Muscle of arm (tissue), 12 donors: ENCODE results near the gene ABCC3. TPM values are rescaled to one million over a fixed set of nuclear protein-coding genes. Genes with fewer than 3 reads are reported as not detected.

Source experiments
- DNase-seq: peaks from one replicate; pipeline ENCODE4 v3.0.0-alpha.2; 2013
- polyA plus RNA-seq, 12 donors: library from polyadenylated mRNA; unstranded; fragments of 120-200 nt; gene quantifications; one replicate each; pipeline ENCODE4 v1.2.1, GENCODE V29; 2013; ENCODE audit not compliant: insufficient read length in 12 of 12

ABCC3 gene
- polyA plus RNA-seq, 12 donors = 0.32 to 40.4 (median 0.67) TPM; not detected in 1

- DNase-seq = no peak
These were observed 49.6 kb downstream of the ABCC3 start for GRCh38 chr17:50684288-50684611.

- DNase-seq = no peak
These were observed 50.1 kb downstream of the ABCC3 start for GRCh38 chr17:50684612-50685333.

GRCh38 chr17:50685334-50685665, 50.6 kb downstream of the ABCC3 start:
- DNase-seq = no peak

- DNase-seq = no peak
These were observed 51.2 kb downstream of the ABCC3 start for GRCh38 chr17:50685691-50686493.

- DNase-seq = peak; percentile 51
These were observed 52.0 kb downstream of the ABCC3 start for GRCh38 chr17:50686494-50687199.

- no peak for DNase-seq
These were observed 52.8 kb downstream of the ABCC3 start for GRCh38 chr17:50687200-50688066.

- no peak for DNase-seq
These were observed 53.6 kb downstream of the ABCC3 start for GRCh38 chr17:50688245-50688644.

- no peak for DNase-seq
These were observed 54.6 kb downstream of the ABCC3 start for GRCh38 chr17:50689251-50689650.

- peak; percentile 25 for DNase-seq
These were observed 55.5 kb downstream of the ABCC3 start for GRCh38 chr17:50689956-50690886.

GRCh38 chr17:50690887-50691549, 56.3 kb downstream of the ABCC3 start:
- no peak for DNase-seq

- DNase-seq = no peak
These were observed 57.1 kb downstream of the ABCC3 start for GRCh38 chr17:50691550-50692447.

- DNase-seq = no peak
These were observed 57.9 kb downstream of the ABCC3 start for GRCh38 chr17:50692448-50693035.

- DNase-seq = no peak
These were observed 58.5 kb downstream of the ABCC3 start for GRCh38 chr17:50693036-50693682.

GRCh38 chr17:50696365-50696879, 61.7 kb downstream of the ABCC3 start:
- no peak for DNase-seq

- DNase-seq = no peak
These were observed 62.4 kb downstream of the ABCC3 start for GRCh38 chr17:50697062-50697461.

GRCh38 chr17:50697663-50698272, 63.1 kb downstream of the ABCC3 start:
- DNase-seq = no peak

GRCh38 chr17:50699410-50699809, 64.7 kb downstream of the ABCC3 start:
- DNase-seq = no peak
